PFSK-1 (cell line): Measurements from ENCODE around the gene CENPT.

ENCODE experiments used
- FOXP2 ChIP-seq: optimal IDR thresholded peaks from 2 replicates; pipeline ENCODE3; 2011; ENCODE audit warnings: borderline replicate concordance, control low read depth, inconsistent platforms; ENCODE audit not compliant: insufficient read depth; ENCODE audit errors: extremely low read length, extremely low read depth
- POLR2AphosphoS5 ChIP-seq: IDR thresholded peaks from 2 replicates; pipeline ENCODE4 v1.6.1; 2012; ENCODE audit warnings: low read depth, mild to moderate bottlenecking, control low read depth, low read length, moderate library complexity
- REST ChIP-seq, 2 experiments: IDR thresholded peaks; 2 replicates each; pipeline versions ENCODE4 v1.6.1 to v1.8.0; 2011 to 2012; ENCODE audit warnings: low read depth in 2 of 2, low read length in 2 of 2, control low read depth in 1 of 2, inconsistent platforms in 1 of 2, mild to moderate bottlenecking in 1 of 2, moderate library complexity in 1 of 2; ENCODE audit not compliant: insufficient read depth in 1 of 2
- SIN3A ChIP-seq: IDR thresholded peaks from 2 replicates; pipeline ENCODE4 v1.6.1; 2012; ENCODE audit warnings: mild to moderate bottlenecking, low read length, moderate library complexity, borderline replicate concordance; ENCODE audit not compliant: insufficient read depth
- TAF1 ChIP-seq: IDR thresholded peaks from 2 replicates; pipeline ENCODE4 v1.6.1; 2012; ENCODE audit warnings: low read length, control low read depth, borderline replicate concordance; ENCODE audit not compliant: insufficient read depth

Gene CENPT

GRCh38 chr16:67783353-67783725 lies 64.2 kb downstream of the CENPT start:
- no peak for TF ChIP-seq TAF1
- no peak for TF ChIP-seq FOXP2
- TF ChIP-seq SIN3A: no peak
- TF ChIP-seq REST (IDR thresholded peaks at IDR 0.05; ENCODE audit: insufficient read depth in 1 of 2, low read depth in 2 of 2, low read length in 2 of 2): no peak
- no peak for TF ChIP-seq POLR2AphosphoS5

- TF ChIP-seq POLR2AphosphoS5: no peak
- no peak for TF ChIP-seq SIN3A
These were observed 64.7 kb downstream of the CENPT start for GRCh38 chr16:67782567-67783352.

GRCh38 chr16:67781565-67781921 lies 66.0 kb downstream of the CENPT start:
- no peak for TF ChIP-seq TAF1
- TF ChIP-seq REST (IDR thresholded peaks at IDR 0.05; ENCODE audit: insufficient read depth in 1 of 2, low read depth in 2 of 2, low read length in 2 of 2): no peak
- no peak for TF ChIP-seq POLR2AphosphoS5

- TF ChIP-seq POLR2AphosphoS5 (no peak), TAF1 (no peak), REST (IDR thresholded peaks at IDR 0.05; ENCODE audit: insufficient read depth in 1 of 2, low read depth in 2 of 2, low read length in 2 of 2) (no peak), FOXP2 (no peak), SIN3A (no peak)
These were observed 66.5 kb downstream of the CENPT start for GRCh38 chr16:67780847-67781564.

- TF ChIP-seq SIN3A (no peak), REST (IDR thresholded peaks at IDR 0.05; ENCODE audit: insufficient read depth in 1 of 2, low read depth in 2 of 2, low read length in 2 of 2) (no peak), TAF1 (no peak), POLR2AphosphoS5 (no peak), FOXP2 (no peak)
These were observed 68.1 kb downstream of the CENPT start for GRCh38 chr16:67779256-67780014.
